ENCODE results near the gene ATOH8. TPM values are rescaled to one million over a fixed set of nuclear protein-coding genes. Genes with fewer than 3 reads are reported as not detected.
"Not testable (repeated sequence)": the region's sequence is repeated elsewhere in the genome, so short reads cannot be mapped to it uniquely, and the experiment has no call there.

Gene ATOH8
- total and polyA plus RNA-seq, 9 donors: 9.4 to 37.7 (median 29.6) TPM

DNA sequence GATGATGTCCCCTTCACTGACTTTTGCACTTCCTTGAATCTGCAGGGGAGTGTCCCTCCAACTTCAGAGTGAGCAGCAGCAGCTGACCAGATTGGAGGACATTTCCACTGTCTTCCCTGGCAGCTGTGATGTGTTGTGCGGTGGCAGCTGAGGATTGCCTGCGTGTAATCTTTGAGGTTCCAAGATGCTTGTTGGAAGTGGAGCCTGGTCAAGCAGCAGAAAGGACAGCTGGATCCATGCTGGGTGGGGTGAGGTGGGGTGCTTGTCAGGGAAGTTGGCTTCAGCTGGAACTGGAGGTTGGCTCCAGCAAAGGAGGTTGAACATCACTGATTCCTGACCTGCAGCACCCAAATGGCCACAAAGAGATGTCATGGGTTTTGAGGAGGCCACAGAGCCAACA is 70.2 kb downstream of the ATOH8 start:
- Histone ChIP-seq H3K27ac (no peak overlapping the region), H3K9me3 (no peaks in the 10 kb centered on the region), H3K4me1 (ENCODE audit: insufficient read depth) (peaks cover 3% of the 10 kb centered on the region), H3K4me3 (no peak overlapping the region), H3K27me3 (no peaks in the 10 kb centered on the region), H3K36me3 (no peaks in the 10 kb centered on the region)
- TF ChIP-seq, protein P1, sequence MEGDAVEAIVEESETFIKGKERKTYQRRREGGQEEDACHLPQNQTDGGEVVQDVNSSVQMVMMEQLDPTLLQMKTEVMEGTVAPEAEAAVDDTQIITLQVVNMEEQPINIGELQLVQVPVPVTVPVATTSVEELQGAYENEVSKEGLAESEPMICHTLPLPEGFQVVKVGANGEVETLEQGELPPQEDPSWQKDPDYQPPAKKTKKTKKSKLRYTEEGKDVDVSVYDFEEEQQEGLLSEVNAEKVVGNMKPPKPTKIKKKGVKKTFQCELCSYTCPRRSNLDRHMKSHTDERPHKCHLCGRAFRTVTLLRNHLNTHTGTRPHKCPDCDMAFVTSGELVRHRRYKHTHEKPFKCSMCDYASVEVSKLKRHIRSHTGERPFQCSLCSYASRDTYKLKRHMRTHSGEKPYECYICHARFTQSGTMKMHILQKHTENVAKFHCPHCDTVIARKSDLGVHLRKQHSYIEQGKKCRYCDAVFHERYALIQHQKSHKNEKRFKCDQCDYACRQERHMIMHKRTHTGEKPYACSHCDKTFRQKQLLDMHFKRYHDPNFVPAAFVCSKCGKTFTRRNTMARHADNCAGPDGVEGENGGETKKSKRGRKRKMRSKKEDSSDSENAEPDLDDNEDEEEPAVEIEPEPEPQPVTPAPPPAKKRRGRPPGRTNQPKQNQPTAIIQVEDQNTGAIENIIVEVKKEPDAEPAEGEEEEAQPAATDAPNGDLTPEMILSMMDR (IDR thresholded peaks at IDR 0.05): no peak
- TF ChIP-seq EP300 (IDR thresholded peaks at IDR 0.05) (no peak), POLR2A (IDR thresholded peaks at IDR 0.05) (no peak)
- WGBS, 3 donors: 47 to 50% (median 50%) methylated on average over 2 of the region's 2 CpGs
- intact Hi-C loops (cut with DNase I): loop anchor here in 1 of 4 donors (10.0 kb wide), 1 partner anchor 61 kb away; the partner anchor contains the start of gene ST3GAL5
- DNase-seq: no peak

DNA sequence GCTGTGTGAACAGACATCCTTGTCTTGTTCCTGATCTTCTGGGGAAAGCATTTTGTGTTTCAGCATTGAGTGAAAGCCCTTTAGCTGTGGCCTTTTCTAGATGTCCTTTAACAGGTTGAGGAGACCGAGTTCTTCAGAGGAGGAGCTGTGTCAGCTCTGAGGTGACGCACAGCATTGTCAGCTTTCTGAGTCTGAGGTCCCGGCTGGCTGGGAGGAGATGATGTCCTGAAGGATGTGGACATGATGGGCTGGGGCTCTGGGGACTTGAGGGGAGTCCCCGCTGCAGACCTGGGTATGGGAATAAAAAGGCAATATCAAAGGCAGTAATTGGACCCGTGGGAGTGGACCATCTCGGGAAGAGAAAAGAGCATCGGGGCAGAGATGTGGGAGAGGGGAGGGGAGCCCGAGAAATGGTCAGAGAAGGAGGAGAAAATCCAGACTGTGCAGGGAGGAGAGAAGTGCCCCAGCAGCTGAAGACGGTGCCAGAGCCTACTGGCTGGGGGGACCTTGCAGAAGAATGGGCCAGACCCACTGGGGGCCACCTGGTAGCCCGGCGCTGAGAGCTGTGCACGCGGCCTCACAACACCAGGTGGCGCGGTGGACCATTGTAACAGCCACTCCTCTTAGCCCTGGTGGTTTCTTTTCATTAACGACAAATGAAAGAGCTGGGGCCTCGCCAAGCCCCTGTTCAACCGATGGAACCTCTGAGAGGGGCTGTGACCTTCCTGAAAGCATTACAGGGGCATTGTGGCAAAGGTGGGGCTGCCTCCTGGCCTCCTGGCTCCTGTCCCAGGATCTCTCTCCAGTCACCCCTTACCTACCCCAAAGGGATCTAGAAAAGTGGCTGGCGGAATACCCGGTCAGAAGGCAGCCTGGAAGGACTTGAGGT is 73.4 kb downstream of the ATOH8 start:
- no peaks in the 10 kb centered on the region for H3K36me3 ChIP-seq
- H3K4me3 ChIP-seq: peak overlapping the region; percentile 21
- 15 to 20% (median 15%) methylated on average over 20 of the region's 20 CpGs for WGBS, 3 donors
- intact Hi-C loops (cut with DNase I): loop anchor here (1.0 to 10.0 kb wide), 4 partner anchors 58 to 252 kb away; partner anchors contain the start of gene ST3GAL5 (in 3 of the 4)
- peaks cover 3% of the 10 kb centered on the region for H3K4me1 ChIP-seq (ENCODE audit: insufficient read depth)
- peak; percentile 72 to 89 (median 83) for DNase-seq
- TF ChIP-seq, protein P1 (IDR thresholded peaks at IDR 0.05): peak; percentile 82 to 96 (median 95)
- TF ChIP-seq POLR2A (IDR thresholded peaks at IDR 0.05): peak; percentile 23
- no peak for TF ChIP-seq EP300 (IDR thresholded peaks at IDR 0.05)
- H3K27me3 ChIP-seq: no peaks in the 10 kb centered on the region
- no peak overlapping the region for H3K27ac ChIP-seq
- H3K9me3 ChIP-seq: no peaks in the 10 kb centered on the region

DNA sequence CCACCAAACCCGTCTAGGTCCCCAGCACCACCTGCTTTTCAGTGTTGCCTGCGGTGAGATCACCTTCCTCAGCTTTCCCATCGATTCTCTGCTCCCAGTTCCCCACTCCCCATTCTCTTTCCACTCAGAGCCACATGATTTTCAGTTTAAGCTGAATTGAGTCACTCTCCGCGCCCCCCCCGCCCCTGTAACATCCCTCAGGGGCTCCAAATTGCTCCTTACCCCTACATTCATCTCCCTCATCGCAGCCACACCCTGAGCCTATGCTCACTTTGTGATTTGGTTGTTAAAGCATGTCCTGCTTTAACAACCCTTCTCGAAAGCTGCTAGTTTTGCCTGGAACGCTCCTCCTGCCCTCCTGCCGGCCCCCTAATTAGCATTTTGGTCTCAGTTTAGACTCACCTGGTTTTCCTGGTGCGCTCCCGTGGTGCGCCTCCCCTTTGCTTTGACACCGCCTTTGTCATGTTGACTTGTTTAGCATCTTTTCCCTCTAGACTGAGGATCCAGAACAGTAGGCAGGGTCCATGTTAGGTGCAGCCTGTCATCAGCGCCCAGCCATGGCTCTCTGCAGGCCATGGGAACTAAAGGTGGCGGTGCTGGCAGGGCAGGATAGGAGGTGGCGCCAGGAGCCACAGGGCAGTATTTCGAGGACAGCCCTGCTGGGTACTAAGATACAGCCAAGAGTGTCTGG is 74.2 kb downstream of the ATOH8 start:
- WGBS, 3 donors: 75 to 77% (median 77%) methylated on average over 18 of the region's 18 CpGs
- DNase-seq: no peak
- intact Hi-C loops (cut with DNase I): loop anchor here (1.0 to 10.0 kb wide), 4 partner anchors 57 to 251 kb away; partner anchors contain the start of gene ST3GAL5 (in 3 of the 4)
- Histone ChIP-seq H3K27me3 (no peaks in the 10 kb centered on the region), H3K27ac (no peak overlapping the region), H3K4me1 (ENCODE audit: insufficient read depth) (peaks cover 3% of the 10 kb centered on the region), H3K4me3 (peak overlapping the region; percentile 21), H3K9me3 (no peaks in the 10 kb centered on the region), H3K36me3 (no peaks in the 10 kb centered on the region)
- no peak for TF ChIP-seq POLR2A (IDR thresholded peaks at IDR 0.05)
- TF ChIP-seq, protein P1 (IDR thresholded peaks at IDR 0.05): no peak
- no peak for TF ChIP-seq EP300 (IDR thresholded peaks at IDR 0.05)

DNA sequence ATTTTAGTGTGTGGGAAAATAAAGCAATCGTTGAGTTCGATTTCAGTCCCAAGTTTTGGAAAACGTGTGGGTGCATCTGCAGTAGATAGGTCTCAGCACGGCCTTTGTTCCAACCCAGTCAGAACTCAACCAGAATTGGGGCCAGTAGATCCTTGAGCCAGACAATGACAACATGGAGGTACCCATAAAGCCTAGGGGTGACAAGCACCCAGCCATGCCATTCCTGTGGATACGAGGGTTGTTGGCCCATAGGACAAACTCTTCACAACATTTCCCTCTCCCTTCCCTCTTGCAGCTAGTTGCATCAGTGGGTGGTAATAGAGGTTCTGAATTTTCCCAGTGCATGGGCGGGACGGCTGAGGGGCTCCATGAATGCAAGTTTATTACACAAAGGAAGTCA is 74.9 kb downstream of the ATOH8 start:
- DNase-seq: no peak
- no peak for TF ChIP-seq POLR2A (IDR thresholded peaks at IDR 0.05)
- TF ChIP-seq, protein P1 (IDR thresholded peaks at IDR 0.05): no peak
- TF ChIP-seq EP300 (IDR thresholded peaks at IDR 0.05): no peak
- H3K27ac ChIP-seq: no peak overlapping the region
- H3K4me1 ChIP-seq (ENCODE audit: insufficient read depth): peaks cover 3% of the 10 kb centered on the region
- 84 to 96% (median 94%) methylated on average over 7 of the region's 7 CpGs for WGBS, 3 donors
- intact Hi-C loops (cut with DNase I): loop anchor here in 3 of 4 donors (5.0 to 10.0 kb wide), 2 partner anchors 56 to 59 kb away; partner anchors contain the start of gene ST3GAL5 (in 3 of the 3)
- H3K9me3 ChIP-seq: no peaks in the 10 kb centered on the region
- no peaks in the 10 kb centered on the region for H3K27me3 ChIP-seq
- no peaks in the 10 kb centered on the region for H3K36me3 ChIP-seq
- H3K4me3 ChIP-seq: no peak overlapping the region

DNA sequence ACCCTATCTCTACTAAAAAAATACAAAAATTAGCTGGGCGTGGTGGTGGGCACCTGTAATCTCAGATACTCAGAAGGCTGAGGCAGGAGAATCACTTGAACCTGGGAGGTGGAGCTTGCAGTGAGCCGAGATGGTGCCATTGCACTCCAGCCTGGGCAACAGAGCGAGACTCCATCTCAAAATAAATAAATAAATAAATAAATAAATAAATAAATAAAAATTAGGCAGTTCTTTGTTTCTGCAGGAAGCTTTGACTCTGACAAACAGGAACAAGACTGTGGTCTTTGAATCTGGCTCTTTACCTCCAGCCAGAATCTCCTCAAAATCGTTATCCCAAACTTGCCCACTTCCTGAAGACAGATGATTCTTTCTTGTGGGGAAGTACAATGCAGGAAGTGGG is 75.6 kb downstream of the ATOH8 start:
- not testable (repeated sequence) for H3K27ac ChIP-seq; H3K4me1 ChIP-seq (ENCODE audit: insufficient read depth); H3K36me3 ChIP-seq; DNase-seq; H3K27me3 ChIP-seq; H3K9me3 ChIP-seq; H3K4me3 ChIP-seq
- WGBS, 3 donors: 88 to 89% (median 89%) methylated on average over 4 of the region's 4 CpGs
- intact Hi-C loops (cut with DNase I): loop anchor here in 3 of 4 donors (5.0 to 10.0 kb wide), 2 partner anchors 55 to 58 kb away; partner anchors contain the start of gene ST3GAL5 (in 3 of the 3)
